ENCODE data around the gene ACSS1.

The ACSS1 gene

GRCh38 chr20:24991897-24992486 lies 65.9 kb downstream of the ACSS1 start:
- DNase-seq, result peak; percentile 65

GRCh38 chr20:24990810-24991252 lies 67.1 kb downstream of the ACSS1 start:
- peak; percentile 52 for DNase-seq

- no peak for DNase-seq
Observed at GRCh38 chr20:24989162-24989561, 68.8 kb downstream of the ACSS1 start.

- peak; percentile 40 for DNase-seq
Observed at GRCh38 chr20:24987873-24988835, 69.8 kb downstream of the ACSS1 start.

- DNase-seq, result peak; percentile 43
Observed at GRCh38 chr20:24987244-24987643, 70.7 kb downstream of the ACSS1 start.

GRCh38 chr20:24986436-24987015 lies 71.4 kb downstream of the ACSS1 start:
- no peak for DNase-seq

- no peak for DNase-seq
Observed at GRCh38 chr20:24985802-24986201, 72.1 kb downstream of the ACSS1 start.

- no peak for DNase-seq
Observed at GRCh38 chr20:24984961-24985640, 72.8 kb downstream of the ACSS1 start.

GRCh38 chr20:24983896-24984295 lies 74.0 kb downstream of the ACSS1 start:
- no peak for DNase-seq

GRCh38 chr20:24981790-24982189 lies 76.1 kb downstream of the ACSS1 start:
- DNase-seq, result peak; percentile 51

GRCh38 chr20:24981282-24981681 lies 76.7 kb downstream of the ACSS1 start:
- peak; percentile 34 for DNase-seq

GRCh38 chr20:24980291-24981053 lies 77.5 kb downstream of the ACSS1 start:
- peak; percentile 40 for DNase-seq

GRCh38 chr20:24979036-24979960 lies 78.6 kb downstream of the ACSS1 start:
- DNase-seq, result peak; percentile 37

- no peak for DNase-seq
Observed at GRCh38 chr20:24978513-24978912, 79.4 kb downstream of the ACSS1 start.

- DNase-seq, result no peak
Observed at GRCh38 chr20:24977797-24978196, 80.1 kb downstream of the ACSS1 start.

- DNase-seq, result no peak
Observed at GRCh38 chr20:24977336-24977735, 80.6 kb downstream of the ACSS1 start.

- DNase-seq, result no peak
Observed at GRCh38 chr20:24972341-24972740, 85.6 kb downstream of the ACSS1 start.

GRCh38 chr20:24971376-24972101 lies 86.4 kb downstream of the ACSS1 start:
- DNase-seq, result no peak

- no peak for DNase-seq
Observed at GRCh38 chr20:24970754-24971153, 87.2 kb downstream of the ACSS1 start.

GRCh38 chr20:24970030-24970553 lies 87.8 kb downstream of the ACSS1 start:
- no peak for DNase-seq
